DMS53 treated with DMSO at 0.1 percent for 48 hours (cell line): ENCODE measurements around the gene PLEKHA7.
A peak's percentile ranks its signal among the peaks of the same experiment; 100 is the strongest.

Source experiments
- DNase-seq: peaks from one replicate; lab custom pipeline; 2025; ENCODE audit not compliant: unreplicated experiment; lab: John Stamatoyannopoulos, UW

Gene PLEKHA7

GRCh38 chr11:16745950-16746605 lies 268.1 kb downstream of the PLEKHA7 start:
- DNase-seq: no peak

- no peak for DNase-seq
Measured at GRCh38 chr11:16744128-16744725, 270.0 kb downstream of the PLEKHA7 start.

GRCh38 chr11:16743478-16743877 lies 270.7 kb downstream of the PLEKHA7 start:
- DNase-seq: no peak

GRCh38 chr11:16741473-16741872 lies 272.7 kb downstream of the PLEKHA7 start:
- DNase-seq: no peak

GRCh38 chr11:16738947-16739815 lies 275.0 kb downstream of the PLEKHA7 start:
- no peak for DNase-seq

GRCh38 chr11:16738193-16738946 lies 275.8 kb downstream of the PLEKHA7 start, which contains the start of gene C11orf58:
Gene C11orf58 (plus strand): TSS chr11:16738647. CDS start chr11:16738779, 132 bp downstream.
- DNase-seq: peak; percentile 94

GRCh38 chr11:16737818-16738192 lies 276.4 kb downstream of the PLEKHA7 start:
- no peak for DNase-seq
